ENCODE results near the gene C3AR1. TPM values are rescaled to one million over a fixed set of nuclear protein-coding genes. Genes with fewer than 3 reads are reported as not detected.
A peak's percentile ranks its signal among the peaks of the same experiment; 100 is the strongest.
"Not testable (repeated sequence)": the region's sequence is repeated elsewhere in the genome, so short reads cannot be mapped to it uniquely, and the experiment has no call there.

C3AR1 gene
- total and polyA plus RNA-seq, 10 donors, result 6.9 to 43.6 (median 32.4) TPM

DNA sequence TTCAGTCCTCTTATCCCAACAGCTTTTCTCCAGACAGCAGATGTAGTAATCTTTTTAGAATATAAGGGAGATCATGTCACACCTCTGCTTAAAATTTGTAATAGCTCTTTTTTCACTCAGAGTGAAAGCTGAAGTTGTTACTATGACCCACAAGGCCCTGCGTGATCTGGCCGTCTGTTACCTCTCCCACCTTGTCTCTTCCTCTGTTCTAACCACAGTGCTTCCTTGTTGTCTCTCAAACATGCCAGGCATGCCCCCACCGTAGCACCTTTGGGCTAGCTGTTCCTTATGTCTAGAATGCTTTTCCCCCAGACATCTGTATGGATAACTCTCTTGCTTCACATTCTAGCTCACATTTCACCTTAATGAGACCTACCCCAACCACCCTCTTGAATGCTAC is 22.4 kb upstream of the C3AR1 start:
- peak overlapping the region in 1 of 8 donors; percentile 12 for H3K4me3 ChIP-seq
- 15 to 38% (median 22%) methylated on average over 3 of the region's 3 CpGs for WGBS, 5 donors
- no peaks in the 10 kb centered on the region for H3K27me3 ChIP-seq (replicated peaks in 1 of 7)
- peaks cover 0 to 68% (median 45%) of the 10 kb centered on the region in 6 donors for H3K36me3 ChIP-seq
- peak overlapping the region; percentile 1 to 75 (median 50) for H3K27ac ChIP-seq
- DNase-seq, result no peak
- TF ChIP-seq, protein P1, sequence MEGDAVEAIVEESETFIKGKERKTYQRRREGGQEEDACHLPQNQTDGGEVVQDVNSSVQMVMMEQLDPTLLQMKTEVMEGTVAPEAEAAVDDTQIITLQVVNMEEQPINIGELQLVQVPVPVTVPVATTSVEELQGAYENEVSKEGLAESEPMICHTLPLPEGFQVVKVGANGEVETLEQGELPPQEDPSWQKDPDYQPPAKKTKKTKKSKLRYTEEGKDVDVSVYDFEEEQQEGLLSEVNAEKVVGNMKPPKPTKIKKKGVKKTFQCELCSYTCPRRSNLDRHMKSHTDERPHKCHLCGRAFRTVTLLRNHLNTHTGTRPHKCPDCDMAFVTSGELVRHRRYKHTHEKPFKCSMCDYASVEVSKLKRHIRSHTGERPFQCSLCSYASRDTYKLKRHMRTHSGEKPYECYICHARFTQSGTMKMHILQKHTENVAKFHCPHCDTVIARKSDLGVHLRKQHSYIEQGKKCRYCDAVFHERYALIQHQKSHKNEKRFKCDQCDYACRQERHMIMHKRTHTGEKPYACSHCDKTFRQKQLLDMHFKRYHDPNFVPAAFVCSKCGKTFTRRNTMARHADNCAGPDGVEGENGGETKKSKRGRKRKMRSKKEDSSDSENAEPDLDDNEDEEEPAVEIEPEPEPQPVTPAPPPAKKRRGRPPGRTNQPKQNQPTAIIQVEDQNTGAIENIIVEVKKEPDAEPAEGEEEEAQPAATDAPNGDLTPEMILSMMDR (IDR thresholded peaks at IDR 0.05 in 8 of 11, conservative IDR thresholded peaks at IDR 0.05 in 3 of 11), result no peak
- TF ChIP-seq POLR2A (IDR thresholded peaks at IDR 0.05) (no peak), POLR2AphosphoS5 (IDR thresholded peaks at IDR 0.05) (peak in 1 of 3 donors; percentile 19)
- intact Hi-C loops (cut with DNase I; ENCODE audit: low total_unique reads), result no loop called here
- H3K4me1 ChIP-seq, result peaks cover 22 to 65% (median 54%) of the 10 kb centered on the region in 6 donors
- H3K9me3 ChIP-seq, result no peaks in the 10 kb centered on the region

DNA sequence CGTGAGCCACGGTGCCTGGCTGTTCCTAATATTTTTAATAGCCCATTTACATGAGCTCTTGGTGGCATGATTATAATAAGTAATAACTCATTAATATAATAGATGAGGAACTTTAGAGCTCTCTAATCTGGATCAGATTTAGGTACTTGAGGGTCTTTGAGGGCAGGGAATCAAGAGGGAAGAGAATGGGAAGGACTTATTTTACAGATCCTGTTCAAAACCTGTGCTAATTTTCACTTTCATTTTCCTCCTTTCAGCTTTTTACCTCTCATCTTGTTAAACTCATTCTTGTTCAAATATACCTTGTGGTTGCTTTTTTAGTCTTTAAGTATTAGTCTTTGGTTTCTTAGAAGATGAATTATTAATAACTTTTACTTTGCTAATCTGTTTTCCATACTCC is 21.5 kb upstream of the C3AR1 start:
- Histone ChIP-seq H3K4me3 (peak overlapping the region in 1 of 8 donors; percentile 25), H3K27me3 (replicated peaks in 1 of 7) (no peaks in the 10 kb centered on the region), H3K9me3 (no peaks in the 10 kb centered on the region), H3K27ac (peak overlapping the region in 7 of 8 donors; percentile 2 to 75 (median 68)), H3K4me1 (peaks cover 30 to 74% (median 63%) of the 10 kb centered on the region in 6 donors), H3K36me3 (peaks cover 0 to 59% (median 36%) of the 10 kb centered on the region in 6 donors)
- WGBS, 5 donors, result 59 to 90% (median 79%) methylated on average over 2 of the region's 2 CpGs
- DNase-seq, result no peak
- intact Hi-C loops (cut with DNase I; ENCODE audit: low total_unique reads), result no loop called here
- TF ChIP-seq, protein P1 (IDR thresholded peaks at IDR 0.05 in 8 of 11, conservative IDR thresholded peaks at IDR 0.05 in 3 of 11), result no peak
- no peak for TF ChIP-seq POLR2A (IDR thresholded peaks at IDR 0.05)
- no peak for TF ChIP-seq POLR2AphosphoS5 (IDR thresholded peaks at IDR 0.05)

DNA sequence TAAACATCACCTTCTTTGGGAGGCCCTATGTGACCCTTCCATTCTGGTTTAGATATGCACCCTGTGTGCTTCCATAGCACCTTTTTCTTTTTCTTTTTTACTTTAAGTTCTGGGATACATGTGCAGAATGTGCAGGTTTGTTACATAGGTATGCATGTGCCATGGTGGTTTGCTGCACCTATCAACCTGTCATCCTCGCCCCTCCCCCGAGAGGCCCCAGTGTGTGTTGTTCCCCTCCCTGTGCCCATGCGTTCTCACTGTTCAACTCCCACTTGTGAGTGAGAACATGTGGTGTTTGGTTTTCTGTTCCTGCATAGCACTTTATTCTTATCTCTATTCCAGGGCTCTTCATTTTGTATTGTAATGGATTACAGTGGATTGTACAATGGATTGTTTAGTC is 18.2 kb upstream of the C3AR1 start:
- Histone ChIP-seq H3K4me3 (peak overlapping the region in 1 of 8 donors; percentile 89), H3K36me3 (peaks cover 0 to 26% (median 5%) of the 10 kb centered on the region in 6 donors), H3K4me1 (peaks cover 41 to 90% (median 76%) of the 10 kb centered on the region in 6 donors)
- H3K27me3 ChIP-seq (replicated peaks in 1 of 7); intact Hi-C loops (cut with DNase I; ENCODE audit: low total_unique reads); H3K27ac ChIP-seq; H3K9me3 ChIP-seq; DNase-seq: not testable (repeated sequence)
- WGBS, 5 donors, result 63 to 77% (median 65%) methylated on average over 3 of the region's 3 CpGs

DNA sequence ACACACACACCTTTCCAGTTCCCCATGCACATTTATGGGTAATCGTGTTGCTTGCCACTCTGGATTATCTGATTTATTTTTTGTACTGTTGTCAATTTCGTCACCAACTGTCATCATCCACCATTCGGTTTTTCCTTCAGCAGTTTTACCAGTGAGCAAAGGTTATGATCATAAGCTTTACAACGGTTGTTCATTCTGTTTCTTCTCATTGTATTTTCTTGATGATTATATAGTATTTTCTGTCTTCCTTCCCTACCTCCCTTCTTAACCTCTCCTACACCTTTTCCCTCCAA is 16.6 kb upstream of the C3AR1 start:
- Histone ChIP-seq H3K4me3 (peak overlapping the region; percentile 61 to 89 (median 76)), H3K27ac (peak overlapping the region in 7 of 8 donors; percentile 96 to 99 (median 96)), H3K36me3 (peaks cover 0 to 21% (median 4%) of the 10 kb centered on the region in 6 donors), H3K9me3 (no peaks in the 10 kb centered on the region), H3K27me3 (replicated peaks in 1 of 7) (no peaks in the 10 kb centered on the region), H3K4me1 (peaks cover 28 to 89% (median 62%) of the 10 kb centered on the region in 6 donors)
- TF ChIP-seq, protein P1 (IDR thresholded peaks at IDR 0.05 in 8 of 11, conservative IDR thresholded peaks at IDR 0.05 in 3 of 11), result no peak
- TF ChIP-seq POLR2A (IDR thresholded peaks at IDR 0.05) (no peak), POLR2AphosphoS5 (IDR thresholded peaks at IDR 0.05) (no peak)
- intact Hi-C loops (cut with DNase I; ENCODE audit: low total_unique reads), result no loop called here
- 1 to 8% (median 7%) methylated on average over 4 of the region's 4 CpGs for WGBS, 5 donors
- no peak for DNase-seq

Measured in spleen (tissue), 11 donors.